ENCODE data around the gene GFPT2. TPM values are rescaled to one million over a fixed set of nuclear protein-coding genes. Genes with fewer than 3 reads are reported as not detected.

Gene GFPT2
- total and polyA plus RNA-seq, 10 of the 15 experiments (the other 5 are each of a cell fraction or from before 2014, with no cell fraction given): 0.05 to 0.33 (median 0.11) TPM; not detected in 4

GRCh38 chr5:180333661-180334060, 19.5 kb downstream of the GFPT2 start:
- Histone ChIP-seq H3K9me3 (replicated peaks; ENCODE audit: control insufficient read depth, insufficient read depth, low read length) (no peaks in the 10 kb centered on the region), H3K4me2 (ENCODE audit: control insufficient read depth, insufficient read depth) (no peak overlapping the region), H3K27ac (ENCODE audit: control insufficient read depth, insufficient read depth) (no peak overlapping the region), H3K79me2 (ENCODE audit: control insufficient read depth, insufficient read depth, low read length) (no peaks in the 10 kb centered on the region), H4K20me1 (ENCODE audit: control insufficient read depth, insufficient read depth) (no peaks in the 10 kb centered on the region), H3K27me3 (replicated peaks in 1 of 2; ENCODE audit: control insufficient read depth in 2 of 2, insufficient read depth in 2 of 2, low read length in 1 of 2) (no peaks in the 10 kb centered on the region), H3K36me3 (ENCODE audit: control insufficient read depth in 2 of 2, insufficient read depth in 2 of 2, low read length in 1 of 2) (no peaks in the 10 kb centered on the region), H3K4me3 (no peak overlapping the region), H2AFZ (ENCODE audit: control insufficient read depth, low read depth, low read length) (no peak overlapping the region), H3K9ac (ENCODE audit: control insufficient read depth, insufficient read depth, low read length) (no peak overlapping the region), H3K4me1 (ENCODE audit: control insufficient read depth, insufficient read depth, low read length) (no peaks in the 10 kb centered on the region)
- ChIA-PET POLR2A (no interaction called here), RAD21 (ENCODE audit: unreplicated experiment) (interaction anchor here (1.2 kb wide), 1 partner anchor 40 kb away, joined by 3 read pairs; no protein-coding TSS in a partner anchor), CTCF (interaction anchor here (0.6 kb wide), 2 partner anchors 82 to 216 kb away, joined by 3 read pairs; no protein-coding TSS in a partner anchor), SMC1A (ENCODE audit: uncharacterized antibody, unreplicated experiment) (no interaction called here)
- BruUV-seq (replicated peaks): no TSS peak
- no peak for FAIRE-seq
- no peak for DNase-seq (ENCODE audit: low read depth, low spot score)
- WGBS (ENCODE audit: insufficient coverage, insufficient replicate concordance, low lambda C conversion rate, missing lambda C conversion rate): 44% methylated on average over 4 of the region's 4 CpGs
- TF ChIP-seq TCF12 (IDR thresholded peaks at IDR 0.05; ENCODE audit: low read depth, low read length) (no peak), LARP7 (IDR thresholded peaks at IDR 0.05) (no peak), MTA2 (IDR thresholded peaks at IDR 0.05; ENCODE audit: low read depth) (no peak), EGR1 (IDR thresholded peaks at IDR 0.05; ENCODE audit: borderline replicate concordance in 1 of 2, low read depth in 2 of 2, low read length in 2 of 2) (no peak), SRF (IDR thresholded peaks at IDR 0.05; ENCODE audit: low read depth in 2 of 2, low read length in 2 of 2) (no peak), ZBTB33 (IDR thresholded peaks at IDR 0.05) (no peak)
- TF ChIP-seq, protein P1, sequence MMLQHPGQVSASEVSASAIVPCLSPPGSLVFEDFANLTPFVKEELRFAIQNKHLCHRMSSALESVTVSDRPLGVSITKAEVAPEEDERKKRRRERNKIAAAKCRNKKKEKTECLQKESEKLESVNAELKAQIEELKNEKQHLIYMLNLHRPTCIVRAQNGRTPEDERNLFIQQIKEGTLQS (IDR thresholded peaks at IDR 0.05; ENCODE audit: borderline replicate concordance, extremely low read depth, low read depth, low read length): no peak
- in situ Hi-C loops (cut with MboI): no loop called here
- no peak for ATAC-seq
- intact Hi-C loops (cut with micrococcal nuclease; ENCODE audit: unreplicated experiment): no loop called here

Data from GM12878 (cell line).